ENCODE data around the gene ALK. TPM values are rescaled to one million over a fixed set of nuclear protein-coding genes. Genes with fewer than 3 reads are reported as not detected.

The ALK gene
- total RNA-seq, 1 experiment from 2014 or later = 0.87 TPM

- Histone ChIP-seq H2AFZ (ENCODE audit: low read length) (no peak overlapping the region), H3K9me3 (ENCODE audit: low read length) (no peaks in the 10 kb centered on the region), H4K20me1 (ENCODE audit: low read length) (no peaks in the 10 kb centered on the region), H3K9ac (ENCODE audit: low read length) (no peak overlapping the region), H3K79me2 (ENCODE audit: low read length) (no peaks in the 10 kb centered on the region), H3K4me2 (ENCODE audit: low read length) (no peak overlapping the region), H3K36me3 (ENCODE audit: low read depth, low read length) (no peaks in the 10 kb centered on the region), H3F3A (ENCODE audit: low read length, unreplicated experiment) (no peaks in the 10 kb centered on the region), H3K4me1 (ENCODE audit: insufficient read depth, low read length) (no peaks in the 10 kb centered on the region), H3K9me2 (replicated peaks; ENCODE audit: low read length) (no peaks in the 10 kb centered on the region), H3K4me3 (ENCODE audit: low read length) (no peak overlapping the region), H3K27me3 (ENCODE audit: low read length) (no peaks in the 10 kb centered on the region), H3K27ac (ENCODE audit: low read length) (no peak overlapping the region)
- DNase-seq (no peak), ATAC-seq (no peak)
- ChIA-PET POLR2A (ENCODE audit: unreplicated experiment) (no interaction called here), CTCF (no interaction called here)
- intact Hi-C loops (cut with micrococcal nuclease) = no loop called here
- TF ChIP-seq EZH2phosphoT487 (IDR thresholded peaks at IDR 0.05; ENCODE audit: borderline replicate concordance, low read length) (no peak), CTCF (conservative IDR thresholded peaks at IDR 0.05; ENCODE audit: low read depth, low read length) (no peak), EZH2 (IDR thresholded peaks at IDR 0.05; ENCODE audit: low read length, unreplicated experiment) (no peak)
- BruUV-seq (replicated peaks) = no TSS peak
Observed at GRCh38 chr2:29469961-29470360, 451.4 kb downstream of the ALK start.

- TF ChIP-seq EZH2 (IDR thresholded peaks at IDR 0.05; ENCODE audit: low read length, unreplicated experiment) = no peak
- TF ChIP-seq CTCF (conservative IDR thresholded peaks at IDR 0.05; ENCODE audit: low read depth, low read length) = no peak
- TF ChIP-seq EZH2phosphoT487 (IDR thresholded peaks at IDR 0.05; ENCODE audit: borderline replicate concordance, low read length) = no peak
- H3K4me2 ChIP-seq (ENCODE audit: low read length) = no peak overlapping the region
- CTCF ChIA-PET = no interaction called here
- POLR2A ChIA-PET (ENCODE audit: unreplicated experiment) = no interaction called here
- intact Hi-C loops (cut with micrococcal nuclease) = no loop called here
- H3K79me2 ChIP-seq (ENCODE audit: low read length) = no peaks in the 10 kb centered on the region
- no peaks in the 10 kb centered on the region for H3F3A ChIP-seq (ENCODE audit: low read length, unreplicated experiment)
- no peaks in the 10 kb centered on the region for H3K27me3 ChIP-seq (ENCODE audit: low read length)
- H3K9ac ChIP-seq (ENCODE audit: low read length) = no peak overlapping the region
- H3K27ac ChIP-seq (ENCODE audit: low read length) = no peak overlapping the region
- BruUV-seq (replicated peaks) = no TSS peak
- H4K20me1 ChIP-seq (ENCODE audit: low read length) = no peaks in the 10 kb centered on the region
- no peak overlapping the region for H3K4me3 ChIP-seq (ENCODE audit: low read length)
- H3K4me1 ChIP-seq (ENCODE audit: insufficient read depth, low read length) = no peaks in the 10 kb centered on the region
- H3K9me3 ChIP-seq (ENCODE audit: low read length) = no peaks in the 10 kb centered on the region
- H2AFZ ChIP-seq (ENCODE audit: low read length) = no peak overlapping the region
- H3K36me3 ChIP-seq (ENCODE audit: low read depth, low read length) = no peaks in the 10 kb centered on the region
- DNase-seq (no peak), ATAC-seq (no peak)
- H3K9me2 ChIP-seq (replicated peaks; ENCODE audit: low read length) = no peaks in the 10 kb centered on the region
Observed at GRCh38 chr2:29469516-29469915, 451.9 kb downstream of the ALK start.

- ChIA-PET CTCF (no interaction called here), POLR2A (ENCODE audit: unreplicated experiment) (no interaction called here)
- intact Hi-C loops (cut with micrococcal nuclease) = no loop called here
- H3K4me2 ChIP-seq (ENCODE audit: low read length) = peak overlapping the region; percentile 62
- TF ChIP-seq EZH2 (IDR thresholded peaks at IDR 0.05; ENCODE audit: low read length, unreplicated experiment) (no peak), CTCF (conservative IDR thresholded peaks at IDR 0.05; ENCODE audit: low read depth, low read length) (no peak), EZH2phosphoT487 (IDR thresholded peaks at IDR 0.05; ENCODE audit: borderline replicate concordance, low read length) (no peak)
- H3K9me2 ChIP-seq (replicated peaks; ENCODE audit: low read length) = no peaks in the 10 kb centered on the region
- no peaks in the 10 kb centered on the region for H3K9me3 ChIP-seq (ENCODE audit: low read length)
- peak overlapping the region; percentile 42 for H3K27ac ChIP-seq (ENCODE audit: low read length)
- ATAC-seq (peak; percentile 54), DNase-seq (peak; percentile 71)
- no peaks in the 10 kb centered on the region for H3F3A ChIP-seq (ENCODE audit: low read length, unreplicated experiment)
- no peaks in the 10 kb centered on the region for H3K27me3 ChIP-seq (ENCODE audit: low read length)
- no peaks in the 10 kb centered on the region for H4K20me1 ChIP-seq (ENCODE audit: low read length)
- no peak overlapping the region for H3K9ac ChIP-seq (ENCODE audit: low read length)
- H2AFZ ChIP-seq (ENCODE audit: low read length) = no peak overlapping the region
- peaks cover 33% of the 10 kb centered on the region for H3K4me1 ChIP-seq (ENCODE audit: insufficient read depth, low read length)
- H3K4me3 ChIP-seq (ENCODE audit: low read length) = no peak overlapping the region
- H3K36me3 ChIP-seq (ENCODE audit: low read depth, low read length) = no peaks in the 10 kb centered on the region
- H3K79me2 ChIP-seq (ENCODE audit: low read length) = no peaks in the 10 kb centered on the region
- BruUV-seq (replicated peaks) = no TSS peak
Observed at GRCh38 chr2:29463181-29463900, 458.0 kb downstream of the ALK start.
